Effector memory CD4-positive, alpha-beta T cell (primary cell): ENCODE data around the gene RRAGC.
A peak's percentile ranks its signal among the peaks of the same experiment; 100 is the strongest.
"Not testable (repeated sequence)": the region's sequence is repeated elsewhere in the genome, so short reads cannot be mapped to it uniquely, and the experiment has no call there.

ENCODE experiments used
- DNase-seq, 3 donors: peaks; one replicate each; pipeline ENCODE4 v3.0.0-alpha.2; 2020
- H3K27ac ChIP-seq: 2 replicates; pipeline ENCODE4 v1.7.0; 2013; ENCODE audit warnings: mild to moderate bottlenecking, low read length, moderate library complexity; ENCODE audit not compliant: insufficient read depth, poor library complexity, severe bottlenecking
- H3K27me3 ChIP-seq: replicated peaks from 2 replicates; pipeline ENCODE4 v1.7.0; 2013; ENCODE audit warnings: mild to moderate bottlenecking, low read length; ENCODE audit not compliant: insufficient read depth, control insufficient read depth, poor library complexity, severe bottlenecking
- H3K36me3 ChIP-seq: 2 replicates; pipeline ENCODE4 v1.7.0; 2013; ENCODE audit warnings: mild to moderate bottlenecking, low read length, moderate library complexity; ENCODE audit not compliant: control insufficient read depth, insufficient read depth
- H3K4me1 ChIP-seq: 2 replicates; pipeline ENCODE4 v1.7.0; 2013; ENCODE audit warnings: low read length, mild to moderate bottlenecking; ENCODE audit not compliant: control insufficient read depth, insufficient read depth, poor library complexity, severe bottlenecking
- H3K4me3 ChIP-seq: 2 replicates; pipeline ENCODE4 v1.7.0; 2013; ENCODE audit warnings: low read length, low read depth, mild to moderate bottlenecking; ENCODE audit not compliant: insufficient read depth, poor library complexity, severe bottlenecking
- H3K9me3 ChIP-seq: 2 replicates; pipeline ENCODE4 v1.7.0; 2013; ENCODE audit warnings: mild to moderate bottlenecking, low read length, moderate library complexity; ENCODE audit not compliant: control insufficient read depth

Gene RRAGC

GRCh38 chr1:38860454-38860795 lies 853 bp upstream of the RRAGC start:
- Histone ChIP-seq H3K4me1 (peaks cover 18% of the 10 kb centered on the region), H3K9me3 (no peaks in the 10 kb centered on the region), H3K27ac (peak overlapping the region; percentile 62), H3K27me3 (no peaks in the 10 kb centered on the region), H3K36me3 (peaks cover 13% of the 10 kb centered on the region), H3K4me3 (peak overlapping the region; percentile 75)
- DNase-seq = no peak

- Histone ChIP-seq H3K27ac (peak overlapping the region; percentile 72), H3K4me1 (peaks cover 18% of the 10 kb centered on the region), H3K36me3 (peaks cover 23% of the 10 kb centered on the region), H3K9me3 (no peaks in the 10 kb centered on the region), H3K27me3 (no peaks in the 10 kb centered on the region), H3K4me3 (peak overlapping the region; percentile 80)
- peak in 2 of 3 donors; percentile 7 to 29 for DNase-seq
Measured at GRCh38 chr1:38858833-38859560, 575 bp downstream of the RRAGC start.

GRCh38 chr1:38852780-38853179 lies 6.8 kb downstream of the RRAGC start:
- no peak for DNase-seq
- H3K4me1 ChIP-seq = peaks cover 4% of the 10 kb centered on the region
- no peaks in the 10 kb centered on the region for H3K27me3 ChIP-seq
- peaks cover 42% of the 10 kb centered on the region for H3K36me3 ChIP-seq
- H3K4me3 ChIP-seq = no peak overlapping the region
- no peaks in the 10 kb centered on the region for H3K9me3 ChIP-seq
- H3K27ac ChIP-seq = no peak overlapping the region

- H3K36me3 ChIP-seq = peaks cover 50% of the 10 kb centered on the region
Measured at GRCh38 chr1:38848071-38848470, 11.5 kb downstream of the RRAGC start.

GRCh38 chr1:38846210-38846609 lies 13.4 kb downstream of the RRAGC start:
- Histone ChIP-seq H3K9me3 (no peaks in the 10 kb centered on the region), H3K4me1 (no peaks in the 10 kb centered on the region), H3K4me3 (no peak overlapping the region), H3K36me3 (peaks cover 55% of the 10 kb centered on the region), H3K27me3 (no peaks in the 10 kb centered on the region), H3K27ac (no peak overlapping the region)
- DNase-seq = no peak

More at GRCh38 chr1:38848071-38848470, 11.5 kb downstream of the RRAGC start:
- no peaks in the 10 kb centered on the region for H3K27me3 ChIP-seq
- no peaks in the 10 kb centered on the region for H3K4me1 ChIP-seq
- no peak overlapping the region for H3K27ac ChIP-seq
- no peak overlapping the region for H3K4me3 ChIP-seq
- no peak for DNase-seq
- no peaks in the 10 kb centered on the region for H3K9me3 ChIP-seq

GRCh38 chr1:38845088-38845487 lies 14.5 kb downstream of the RRAGC start:
- peaks cover 49% of the 10 kb centered on the region for H3K36me3 ChIP-seq
- not testable (repeated sequence) for H3K4me3 ChIP-seq, DNase-seq, H3K27me3 ChIP-seq, H3K4me1 ChIP-seq, H3K27ac ChIP-seq, H3K9me3 ChIP-seq

GRCh38 chr1:38840281-38840680 lies 19.3 kb downstream of the RRAGC start:
- Histone ChIP-seq H3K36me3 (peaks cover 45% of the 10 kb centered on the region), H3K27ac (no peak overlapping the region), H3K27me3 (no peaks in the 10 kb centered on the region), H3K4me3 (no peak overlapping the region), H3K4me1 (no peaks in the 10 kb centered on the region), H3K9me3 (no peaks in the 10 kb centered on the region)
- no peak for DNase-seq

- H3K36me3 ChIP-seq = peaks cover 42% of the 10 kb centered on the region
- no peaks in the 10 kb centered on the region for H3K27me3 ChIP-seq
- H3K9me3 ChIP-seq = no peaks in the 10 kb centered on the region
- no peak overlapping the region for H3K27ac ChIP-seq
- H3K4me3 ChIP-seq = no peak overlapping the region
- DNase-seq = no peak
- no peaks in the 10 kb centered on the region for H3K4me1 ChIP-seq
Measured at GRCh38 chr1:38839363-38839762, 20.2 kb downstream of the RRAGC start.

- H3K4me3 ChIP-seq, H3K4me1 ChIP-seq, H3K27ac ChIP-seq, H3K27me3 ChIP-seq, H3K9me3 ChIP-seq, DNase-seq: not testable (repeated sequence)
- H3K36me3 ChIP-seq = peaks cover 26% of the 10 kb centered on the region
Measured at GRCh38 chr1:38836316-38836715, 23.3 kb downstream of the RRAGC start.

GRCh38 chr1:38834937-38835827 lies 24.4 kb downstream of the RRAGC start:
- Histone ChIP-seq H3K9me3 (no peaks in the 10 kb centered on the region), H3K27me3 (no peaks in the 10 kb centered on the region), H3K4me3 (no peak overlapping the region), H3K4me1 (no peaks in the 10 kb centered on the region), H3K27ac (no peak overlapping the region), H3K36me3 (peaks cover 25% of the 10 kb centered on the region)
- DNase-seq = peak in 1 of 3 donors; percentile 25
